ENCODE results near the gene CAPZA3. TPM values are rescaled to one million over a fixed set of nuclear protein-coding genes. Genes with fewer than 3 reads are reported as not detected.
A peak's percentile ranks its signal among the peaks of the same experiment; 100 is the strongest.
"Not testable (repeated sequence)": the region's sequence is repeated elsewhere in the genome, so short reads cannot be mapped to it uniquely, and the experiment has no call there.

CAPZA3 gene, protein sequence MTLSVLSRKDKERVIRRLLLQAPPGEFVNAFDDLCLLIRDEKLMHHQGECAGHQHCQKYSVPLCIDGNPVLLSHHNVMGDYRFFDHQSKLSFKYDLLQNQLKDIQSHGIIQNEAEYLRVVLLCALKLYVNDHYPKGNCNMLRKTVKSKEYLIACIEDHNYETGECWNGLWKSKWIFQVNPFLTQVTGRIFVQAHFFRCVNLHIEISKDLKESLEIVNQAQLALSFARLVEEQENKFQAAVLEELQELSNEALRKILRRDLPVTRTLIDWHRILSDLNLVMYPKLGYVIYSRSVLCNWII
- total RNA-seq: not detected
- long read RNA-seq: 0 reads

- intact Hi-C loops (cut with DNase I): no loop called here
- ATAC-seq (no peak), DNase-seq (no peak)
These were observed at the start of gene CAPZA3, which contains the start of gene PLCZ1 for GRCh38 chr12:18737819-18738218. CAPZA3 (plus strand) TSS chr12:18738119; CDS start chr12:18738269, 150 bp downstream. PLCZ1 (minus strand) TSS chr12:18738012; CDS start chr12:18737371, 641 bp downstream.

DNA sequence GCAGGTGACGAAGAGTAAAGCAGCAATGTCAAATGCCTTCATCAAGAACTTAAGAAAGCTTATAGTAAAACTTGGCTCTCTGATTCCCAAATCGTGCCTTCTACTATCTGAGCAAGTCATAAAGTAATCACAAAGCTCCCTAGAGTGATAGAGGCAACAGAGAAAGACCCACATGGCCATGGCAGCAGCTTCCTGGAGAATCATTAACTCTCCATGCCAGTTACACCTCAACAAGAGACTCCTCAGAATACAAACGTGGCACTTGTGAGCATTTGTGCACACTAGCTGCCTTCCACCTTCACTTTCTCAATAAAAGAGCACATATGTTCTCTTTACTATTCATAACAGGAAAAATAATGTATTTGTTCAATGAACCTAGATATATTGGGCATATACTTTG is 48.1 kb upstream of the CAPZA3 start:
- no peak for ATAC-seq

DNA sequence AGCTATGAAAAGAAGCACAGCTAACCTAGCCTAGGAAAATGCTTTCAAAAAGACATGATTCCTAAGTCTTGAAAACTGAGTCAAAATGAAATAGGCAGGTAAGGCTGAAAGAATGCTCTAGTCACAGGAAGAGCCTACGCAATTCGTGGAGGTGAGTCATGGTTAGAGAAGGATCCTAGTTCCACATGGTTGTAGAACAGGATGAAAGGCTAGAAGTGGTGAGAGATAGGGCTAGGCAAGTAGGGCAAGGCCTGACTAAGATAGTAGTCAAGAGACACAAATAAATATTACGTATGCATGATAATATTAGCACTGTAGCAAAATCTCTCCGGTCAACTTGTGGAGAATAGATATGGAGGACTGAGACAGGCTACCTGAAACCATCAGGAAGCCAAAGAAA is 47.3 kb upstream of the CAPZA3 start:
- intact Hi-C loops (cut with DNase I): no loop called here
- DNase-seq: no peak
- ATAC-seq: peak; percentile 86 to 100

More for the DNA sequence above, 48.1 kb upstream of the CAPZA3 start:
- DNase-seq: no peak
- intact Hi-C loops (cut with DNase I): no loop called here

DNA sequence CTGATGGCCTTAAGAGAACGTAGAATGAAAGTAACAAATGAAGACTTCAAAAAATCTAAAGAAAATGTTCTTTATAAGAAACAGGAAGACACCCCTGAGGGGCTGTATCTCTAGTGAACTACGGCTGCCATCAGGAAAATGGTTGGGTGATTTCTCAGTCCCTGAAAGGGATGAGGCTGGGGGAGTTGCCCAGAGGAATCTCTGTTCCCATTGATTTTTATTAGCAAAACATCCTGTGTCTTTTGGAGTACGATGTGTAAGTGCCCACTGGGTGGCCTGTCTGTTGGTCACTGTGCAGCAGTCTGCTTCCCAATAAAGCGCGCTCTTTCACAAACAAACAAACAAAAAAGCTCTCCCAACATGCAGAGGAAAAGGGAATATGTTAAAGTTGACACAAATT is 43.9 kb upstream of the CAPZA3 start:
- ATAC-seq; DNase-seq; intact Hi-C loops (cut with DNase I): not testable (repeated sequence)

DNA sequence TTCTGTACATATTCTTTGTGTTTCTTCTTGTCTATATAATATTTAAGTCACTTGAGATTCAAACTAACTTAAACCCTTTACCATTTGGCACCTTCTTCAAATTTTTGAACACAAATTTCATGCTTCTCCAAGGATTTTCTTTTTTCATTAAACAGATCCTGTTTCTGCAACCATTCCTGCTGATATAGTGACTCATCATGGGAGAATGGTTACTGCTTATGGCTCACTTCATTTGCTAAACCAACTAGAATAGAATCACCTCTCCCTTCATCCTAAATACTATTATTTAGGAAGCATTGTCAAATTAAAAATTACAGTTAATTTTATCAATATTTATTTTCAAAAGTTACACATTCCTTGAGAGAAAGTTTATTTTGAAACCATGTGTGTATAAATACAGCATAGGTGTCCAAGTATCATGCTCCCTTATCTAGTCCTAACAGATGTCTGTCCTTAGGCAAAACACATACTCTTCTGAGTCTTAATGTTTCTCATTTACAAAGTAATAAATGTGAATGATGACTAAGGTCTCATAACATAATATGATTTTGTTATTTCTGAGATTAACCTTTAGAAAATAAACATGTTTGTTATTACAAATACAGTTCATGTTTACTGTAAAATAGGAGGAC is 40.8 kb upstream of the CAPZA3 start:
- intact Hi-C loops (cut with DNase I): no loop called here
- DNase-seq (no peak), ATAC-seq (peak in 1 of 2 donors; percentile 39)

DNA sequence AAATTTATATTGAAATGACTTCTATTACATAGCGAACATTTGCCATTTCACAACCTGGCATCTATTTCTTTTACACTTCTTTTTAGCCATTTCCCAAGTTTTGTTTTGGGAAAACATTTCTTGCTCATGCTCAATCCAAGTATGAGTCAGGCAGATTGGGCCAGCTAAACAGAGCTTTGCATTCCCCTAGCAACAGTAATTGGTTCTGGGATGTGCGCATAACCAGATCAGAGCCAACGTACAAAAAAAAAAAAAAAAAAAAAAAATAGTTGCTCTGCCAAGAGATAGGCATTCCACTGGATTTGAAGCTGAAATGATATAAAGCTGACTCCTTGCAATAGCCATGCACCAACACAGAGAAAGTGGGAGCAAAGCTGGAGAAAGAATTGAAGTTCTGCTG is 37.6 kb upstream of the CAPZA3 start:
- DNase-seq: peak; percentile 28
- intact Hi-C loops (cut with DNase I): loop anchor here in 1 of 2 donors (5.0 kb wide), 1 partner anchor 47 kb away; no protein-coding TSS in a partner anchor
- ATAC-seq: peak; percentile 97 to 98

- DNase-seq (no peak), ATAC-seq (no peak)
- intact Hi-C loops (cut with DNase I): loop anchor here in 1 of 2 donors (5.0 kb wide), 1 partner anchor 44 kb away; no protein-coding TSS in a partner anchor
These were observed 34.6 kb upstream of the CAPZA3 start for GRCh38 chr12:18703321-18703720.

DNA sequence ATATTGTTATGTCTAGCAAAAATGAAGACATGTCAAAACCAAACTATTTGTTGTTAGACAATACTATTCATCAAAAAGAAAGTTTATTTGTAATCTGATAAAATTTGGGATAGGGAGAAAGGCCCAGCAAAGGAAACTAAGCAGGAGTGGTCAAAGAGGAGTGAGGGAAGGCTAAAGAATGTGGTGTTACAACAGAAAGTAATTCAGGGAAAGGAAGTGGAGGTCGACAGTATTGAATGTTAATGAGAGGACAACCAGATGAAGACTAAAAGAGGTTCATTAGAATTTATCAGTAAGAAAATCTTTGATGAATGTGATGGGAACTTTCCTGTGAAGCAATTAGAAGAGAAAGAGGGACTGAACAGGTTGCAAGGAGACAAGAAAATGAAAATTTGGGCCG is 34.0 kb upstream of the CAPZA3 start:
- ATAC-seq: no peak
- intact Hi-C loops (cut with DNase I): loop anchor here in 1 of 2 donors (5.0 kb wide), 1 partner anchor 43 kb away; no protein-coding TSS in a partner anchor
- DNase-seq: no peak

GRCh38 chr12:18706798-18707197 is 31.1 kb upstream of the CAPZA3 start:
- ATAC-seq (peak in 1 of 2 donors; percentile 59), DNase-seq (peak; percentile 22)
- intact Hi-C loops (cut with DNase I): no loop called here

- DNase-seq (no peak), ATAC-seq (no peak)
- intact Hi-C loops (cut with DNase I): no loop called here
These were observed 21.7 kb upstream of the CAPZA3 start for GRCh38 chr12:18716236-18716635.

DNA sequence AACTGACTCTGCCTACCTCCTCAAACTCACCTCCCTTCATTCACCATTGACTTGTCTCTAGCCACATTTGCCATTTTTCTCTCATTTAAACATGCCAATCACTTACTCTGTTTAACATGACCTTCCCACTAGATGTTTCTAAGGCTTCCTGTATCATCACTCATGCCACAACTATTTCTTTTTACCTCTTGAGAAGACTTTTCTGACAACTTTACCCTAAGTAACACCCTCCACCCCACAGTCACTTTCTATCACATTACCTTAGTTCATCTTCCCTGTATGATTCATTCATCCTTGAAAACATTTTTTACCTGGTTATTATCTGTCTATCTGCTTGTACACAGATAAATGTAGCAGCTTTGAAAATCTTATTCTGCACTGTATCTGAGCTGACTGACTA is 19.5 kb upstream of the CAPZA3 start:
- intact Hi-C loops (cut with DNase I): no loop called here
- ATAC-seq (no peak), DNase-seq (no peak)

DNA sequence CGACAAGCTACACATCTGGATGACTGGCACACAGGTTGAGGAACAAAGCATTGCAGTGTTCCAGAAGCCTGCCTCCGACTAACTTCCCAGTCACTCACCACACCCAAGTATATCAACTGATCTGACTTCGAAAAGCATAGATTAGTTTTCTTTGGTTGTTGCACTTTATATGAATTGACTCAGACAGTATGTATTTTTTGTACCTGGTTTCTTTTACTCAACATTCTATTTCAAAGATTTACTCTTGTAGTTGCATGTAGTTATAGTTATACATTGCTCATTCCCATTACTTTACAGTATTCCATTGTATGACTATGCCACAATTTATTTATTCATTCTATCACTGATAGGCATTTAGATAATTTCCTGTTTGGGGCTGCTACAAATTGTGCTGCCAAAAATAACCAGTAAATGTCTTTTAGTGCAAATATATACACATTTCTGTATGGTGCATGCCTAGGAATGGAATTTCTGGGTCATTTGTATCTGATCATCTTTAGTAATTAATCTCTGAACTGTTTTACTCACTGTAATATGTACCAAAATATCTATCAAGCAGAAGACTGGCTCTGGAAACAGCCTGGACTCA is 17.9 kb upstream of the CAPZA3 start:
- intact Hi-C loops (cut with DNase I): no loop called here
- no peak for DNase-seq
- no peak for ATAC-seq

DNA sequence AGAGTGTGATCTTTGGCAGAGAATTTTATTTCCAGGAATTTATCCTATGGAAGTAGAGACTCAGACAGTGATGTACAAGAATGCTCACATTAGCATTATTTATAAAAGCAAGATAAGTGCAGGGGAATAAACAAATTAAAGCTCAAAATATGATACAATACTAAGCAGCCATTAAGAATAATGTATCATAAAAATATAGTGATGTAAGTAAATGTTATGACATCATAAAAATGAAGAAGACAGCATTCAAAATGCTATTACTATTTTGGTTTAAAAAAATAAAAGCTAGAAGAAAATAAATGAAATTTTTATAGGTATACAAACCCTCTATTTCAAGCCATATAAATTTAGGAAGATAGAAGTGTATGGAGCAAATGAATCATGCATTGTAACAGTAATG is 17.2 kb upstream of the CAPZA3 start:
- no peak for DNase-seq
- intact Hi-C loops (cut with DNase I): no loop called here

GRCh38 chr12:18721452-18721851 is 16.5 kb upstream of the CAPZA3 start:
- ATAC-seq: no peak
- intact Hi-C loops (cut with DNase I): no loop called here
- no peak for DNase-seq

More for the DNA sequence above, 17.2 kb upstream of the CAPZA3 start:
- ATAC-seq: no peak

DNA sequence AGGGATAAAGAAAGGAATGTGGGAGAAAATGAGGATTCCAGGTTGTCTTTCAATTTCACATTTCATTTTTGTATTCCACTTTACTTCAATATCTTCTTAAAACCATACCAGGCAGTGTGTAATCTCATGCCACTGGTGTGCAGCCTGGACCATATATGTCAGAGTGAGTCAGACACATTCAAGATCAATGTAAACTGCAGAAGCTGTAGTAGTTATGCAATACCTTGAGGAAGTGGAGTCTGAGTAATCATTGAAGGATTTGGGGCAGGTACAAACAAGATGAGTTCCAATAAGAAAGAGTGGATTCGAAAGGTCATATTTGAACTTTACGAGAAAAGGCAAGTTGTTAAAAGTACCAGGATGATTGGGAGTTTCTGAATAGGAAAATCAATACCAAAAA is 14.2 kb upstream of the CAPZA3 start:
- intact Hi-C loops (cut with DNase I): no loop called here
- DNase-seq (no peak), ATAC-seq (no peak)

GRCh38 chr12:18731156-18731555 is 6.8 kb upstream of the CAPZA3 start:
- DNase-seq: no peak
- intact Hi-C loops (cut with DNase I): no loop called here
- no peak for ATAC-seq

- intact Hi-C loops (cut with DNase I): loop anchor here in 1 of 2 donors (5.0 kb wide), 1 partner anchor 46 kb away; no protein-coding TSS in a partner anchor
- ATAC-seq (peak in 1 of 2 donors; percentile 70), DNase-seq (no peak)
These were observed 10.0 kb downstream of the CAPZA3 start for GRCh38 chr12:18747895-18748294.

GRCh38 chr12:18749386-18749957 is 11.6 kb downstream of the CAPZA3 start:
- DNase-seq (no peak), ATAC-seq (no peak)
- intact Hi-C loops (cut with DNase I): loop anchor here in 1 of 2 donors (5.0 kb wide), 1 partner anchor 47 kb away; no protein-coding TSS in a partner anchor

- no peak for DNase-seq
- intact Hi-C loops (cut with DNase I): loop anchor here in 1 of 2 donors (10.0 kb wide), 1 partner anchor 415 kb away; no protein-coding TSS in a partner anchor
- peak in 1 of 2 donors; percentile 39 for ATAC-seq
These were observed 12.2 kb downstream of the CAPZA3 start for GRCh38 chr12:18750085-18750484.
